NCI-H146 (cell line): ENCODE results near the gene RFTN1.

Experiments used
- DNase-seq: peaks from one replicate; lab custom pipeline; 2025; lab: John Stamatoyannopoulos, UW

Gene RFTN1

DNA sequence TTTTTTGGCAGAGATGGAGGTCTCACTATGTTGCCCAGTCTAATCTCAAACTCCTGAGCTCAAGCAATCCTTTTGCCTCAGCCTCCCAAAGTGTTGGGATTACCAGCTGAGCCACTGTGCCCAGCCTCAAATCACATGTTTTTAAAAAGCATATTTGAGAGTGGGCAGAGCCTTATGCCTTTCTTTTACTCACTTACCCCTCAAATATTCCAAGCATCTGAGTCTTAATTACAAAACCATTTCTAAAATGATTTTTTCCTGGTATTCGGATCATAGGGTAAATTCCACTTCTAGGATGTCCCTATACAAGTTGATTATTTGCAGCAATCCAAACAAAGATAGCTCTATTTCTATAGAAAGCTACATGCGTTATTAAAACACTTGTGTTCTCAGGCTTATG is 106.1 kb downstream of the RFTN1 start:
- DNase-seq = no peak

DNA sequence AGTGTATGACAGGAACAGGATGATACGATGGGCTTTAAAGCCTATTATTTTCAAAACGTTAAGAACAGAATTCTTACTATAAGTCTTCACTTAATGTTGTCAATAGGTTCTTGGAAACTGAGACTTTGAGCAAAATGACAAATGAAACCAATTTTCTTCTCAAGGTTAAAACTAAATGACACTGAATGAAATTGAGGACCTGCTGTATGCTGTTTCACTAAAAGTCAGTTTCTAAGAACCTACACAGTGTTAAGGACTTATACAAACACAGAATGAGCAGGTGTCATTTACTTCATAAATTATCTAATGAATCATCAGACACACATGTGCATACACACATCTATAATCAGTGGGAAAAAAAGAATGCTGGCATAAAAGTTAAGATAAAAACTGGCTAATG is 106.9 kb downstream of the RFTN1 start:
- DNase-seq = no peak

DNA sequence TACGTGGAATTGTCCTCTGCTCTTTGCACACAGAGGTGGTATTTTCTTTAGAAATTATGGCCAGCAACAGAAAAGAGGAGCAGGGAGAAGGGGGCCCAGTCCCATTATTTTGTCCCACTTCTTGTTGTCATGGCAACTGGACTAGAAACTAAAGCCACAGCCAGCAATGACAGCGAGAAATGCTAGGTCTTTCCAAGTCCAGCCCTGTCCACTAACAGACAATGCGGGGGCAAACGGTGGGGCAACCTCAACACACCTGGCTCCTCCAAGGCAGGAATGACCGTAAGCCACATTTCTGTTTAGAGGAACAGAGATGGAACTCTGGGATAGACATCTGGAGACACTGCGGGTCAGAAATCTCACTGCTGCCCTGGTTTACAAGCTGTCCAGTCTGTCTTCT is 107.3 kb downstream of the RFTN1 start:
- peak; percentile 64 for DNase-seq

DNA sequence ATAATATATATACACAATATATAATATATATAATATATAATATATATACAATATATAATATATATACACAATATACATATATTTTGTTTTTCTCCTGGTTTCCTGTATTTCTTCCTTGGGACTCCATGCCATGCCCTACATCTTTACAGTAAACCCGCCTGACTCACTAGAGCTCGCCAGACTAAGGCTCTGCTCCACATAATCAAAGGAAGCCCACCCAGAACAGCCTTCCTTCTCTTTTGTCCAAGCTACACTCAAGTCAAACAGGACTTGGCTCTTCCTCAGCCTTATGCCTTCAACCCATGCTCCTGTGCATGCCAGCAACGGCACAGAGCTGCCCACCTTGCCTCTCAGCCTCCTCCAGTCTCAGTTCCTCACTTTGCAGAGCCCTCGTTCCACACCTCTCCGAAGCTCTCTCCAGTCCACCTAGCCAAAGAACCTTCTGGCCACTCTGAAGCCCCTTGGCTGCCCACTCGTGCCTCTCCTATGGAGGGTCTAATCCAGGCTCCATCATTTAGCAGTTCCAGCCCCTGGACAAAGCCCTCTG is 109.1 kb downstream of the RFTN1 start:
- no peak for DNase-seq

DNA sequence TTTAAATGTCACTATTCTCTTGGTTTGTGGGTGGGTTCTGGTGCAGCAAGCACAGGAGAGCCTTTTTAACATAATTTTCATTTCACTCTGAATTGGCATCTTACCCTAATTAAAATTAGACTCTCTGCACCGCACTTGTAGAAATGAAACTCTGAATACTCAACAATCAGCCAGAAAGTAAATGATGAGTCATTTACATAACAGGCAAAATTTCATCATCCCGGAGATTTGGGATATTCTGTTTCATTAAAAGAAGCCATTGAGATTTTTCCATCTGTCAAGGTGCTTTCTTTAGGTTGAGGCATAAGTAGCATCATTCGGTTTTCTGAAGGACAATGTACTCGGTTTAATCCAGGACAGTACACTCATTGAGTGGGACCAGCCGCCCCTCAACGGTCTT is 111.0 kb downstream of the RFTN1 start:
- DNase-seq = no peak

DNA sequence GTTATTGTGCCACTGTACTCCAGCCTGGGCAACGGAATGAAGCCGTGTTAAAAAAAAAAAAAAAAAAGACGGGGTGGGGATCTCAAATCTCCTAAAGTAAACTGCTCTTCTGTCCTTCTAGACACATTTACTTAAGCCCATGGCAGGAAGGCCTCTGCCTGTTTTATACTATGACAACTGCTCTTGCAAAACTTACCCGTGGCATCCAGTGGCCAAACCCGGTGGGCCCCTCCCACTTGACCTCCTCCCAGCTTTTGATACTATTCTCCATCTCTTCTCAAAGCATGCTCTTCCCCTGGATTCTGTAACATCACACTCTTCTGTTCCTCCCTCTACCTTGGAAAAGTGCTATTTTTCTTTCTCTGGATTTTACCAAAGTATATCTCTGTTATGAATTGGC is 112.2 kb downstream of the RFTN1 start:
- DNase-seq = no peak

DNA sequence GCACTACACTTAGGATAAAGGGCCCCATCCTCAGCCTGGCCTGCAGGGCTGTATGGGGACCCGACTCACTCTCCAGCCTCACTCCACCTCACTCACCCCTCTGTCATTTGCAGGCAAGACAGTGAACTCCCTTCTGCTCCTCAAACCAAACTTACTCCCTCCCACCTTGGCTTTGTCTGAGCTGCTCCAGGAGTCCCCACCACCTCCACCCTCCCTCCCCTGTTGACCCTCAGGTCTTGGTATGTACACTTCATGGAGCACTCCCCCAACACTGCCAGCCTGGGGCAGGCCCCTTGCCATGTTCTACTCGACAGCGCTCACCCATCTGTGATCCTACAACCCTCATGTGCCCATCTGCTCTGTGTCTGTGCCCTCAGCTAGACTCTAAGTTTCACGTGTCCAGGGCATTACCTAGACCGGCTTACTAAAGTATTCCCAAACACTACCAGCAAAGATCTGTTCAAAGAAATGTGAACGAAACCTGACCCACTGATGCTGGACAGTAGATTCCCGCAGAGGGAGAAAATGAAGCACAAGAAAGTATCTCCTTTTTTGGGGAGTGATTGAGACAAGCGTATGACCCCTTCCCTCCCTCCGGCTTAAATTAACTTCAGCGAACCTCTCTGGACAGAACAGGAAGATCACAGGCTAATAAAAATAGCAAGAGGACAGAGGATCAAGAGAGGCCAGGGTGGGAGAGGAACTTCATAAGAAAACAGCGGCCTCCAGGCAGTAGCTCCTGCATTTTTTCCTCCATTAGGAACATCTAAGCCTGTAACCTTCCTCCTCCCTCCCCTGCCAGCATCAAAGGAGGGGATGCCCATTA is 113.2 kb downstream of the RFTN1 start:
- DNase-seq = no peak

DNA sequence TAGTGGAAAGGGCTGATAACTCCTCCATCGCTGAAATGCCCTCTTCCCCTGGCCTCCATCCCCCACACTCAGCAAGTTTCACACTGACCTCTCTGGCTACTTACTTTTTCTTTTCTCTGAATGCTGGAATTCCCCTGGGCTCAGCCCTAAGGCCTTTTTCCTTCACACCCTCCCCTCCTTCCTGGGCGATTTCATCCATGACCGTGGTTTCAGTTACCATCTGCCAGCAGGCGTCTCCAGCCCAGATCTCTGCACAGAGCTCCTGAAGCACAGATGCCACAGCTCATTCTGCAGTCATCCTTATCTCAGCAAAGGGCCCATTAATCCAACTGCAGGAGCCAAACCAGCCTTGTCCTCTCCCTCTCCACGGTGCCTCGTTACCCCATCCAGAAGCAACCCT is 114.0 kb downstream of the RFTN1 start:
- DNase-seq = peak; percentile 52

DNA sequence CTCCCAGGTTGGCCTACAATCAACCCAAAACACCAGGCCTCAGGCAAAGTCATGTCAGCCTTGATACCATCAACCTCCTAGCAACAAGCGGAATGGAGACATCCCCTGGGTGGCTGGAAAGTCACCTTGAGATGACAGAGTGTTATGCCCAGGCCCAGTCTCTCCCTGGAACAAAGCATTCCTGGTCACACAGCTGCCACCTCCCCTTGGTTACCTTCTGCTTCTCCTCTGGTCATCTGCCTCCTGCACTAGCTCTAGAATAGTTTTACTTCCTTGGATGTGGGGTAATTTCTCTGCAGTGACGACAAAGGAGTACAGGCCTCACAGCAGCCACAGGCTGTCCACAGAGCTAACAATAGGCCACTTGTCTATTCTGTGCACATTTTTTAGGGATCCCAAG is 114.9 kb downstream of the RFTN1 start:
- DNase-seq = no peak

DNA sequence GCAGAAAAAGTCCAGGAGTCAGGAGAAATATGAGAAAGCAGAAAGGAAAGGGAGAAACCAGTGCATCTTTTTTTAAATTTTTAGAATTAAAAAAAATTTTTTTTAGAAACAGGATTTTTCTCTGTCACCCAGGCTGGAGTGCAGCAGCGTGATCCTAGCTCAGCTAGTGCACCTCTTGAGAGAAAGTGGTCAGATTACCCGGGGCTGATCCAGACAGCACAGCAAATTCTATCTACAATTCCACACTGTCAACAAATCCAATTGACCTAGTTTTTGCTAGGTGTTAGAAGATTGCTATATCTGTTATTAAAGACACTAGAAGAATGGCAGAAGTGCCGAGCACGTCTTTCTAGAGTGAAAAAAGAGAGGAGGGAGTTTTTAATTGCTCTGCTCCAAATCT is 117.3 kb downstream of the RFTN1 start:
- DNase-seq = no peak

DNA sequence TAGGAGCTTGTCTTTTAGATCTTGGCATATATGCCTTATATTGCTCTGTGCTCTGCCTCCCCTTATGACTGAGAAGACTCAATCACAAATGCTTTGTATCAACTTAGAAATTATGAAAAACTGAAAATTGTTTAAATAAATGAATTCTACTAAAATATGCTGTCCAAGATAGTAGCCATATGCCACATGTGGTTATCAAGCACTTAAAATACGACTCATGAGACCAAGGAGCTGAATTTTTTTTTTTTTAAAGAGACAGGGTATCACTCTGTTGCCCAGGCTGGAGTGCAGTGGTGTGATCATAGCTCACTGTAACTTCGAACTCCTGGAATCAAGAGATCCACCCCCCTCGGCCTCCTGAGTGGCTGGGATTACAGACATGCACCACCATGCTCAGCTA is 118.3 kb downstream of the RFTN1 start:
- no peak for DNase-seq

DNA sequence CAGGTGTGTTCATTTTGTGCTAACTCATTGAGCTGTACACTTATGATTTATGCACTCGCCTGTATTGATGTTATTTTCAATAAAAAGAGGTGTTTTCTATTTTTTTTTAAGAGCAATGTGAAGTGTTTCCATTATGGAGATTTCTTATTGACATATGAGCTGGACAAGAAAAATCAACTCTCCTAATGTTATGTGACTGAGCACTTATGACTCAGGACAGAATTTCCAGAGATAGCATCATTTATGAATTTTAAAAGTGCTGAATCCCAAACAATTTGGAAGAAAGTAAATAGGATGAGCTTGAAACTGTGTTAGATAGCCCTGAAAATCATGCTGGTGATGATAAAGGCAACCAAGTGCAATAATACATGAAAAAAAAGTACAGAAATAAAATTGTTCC is 118.9 kb downstream of the RFTN1 start:
- DNase-seq = no peak

DNA sequence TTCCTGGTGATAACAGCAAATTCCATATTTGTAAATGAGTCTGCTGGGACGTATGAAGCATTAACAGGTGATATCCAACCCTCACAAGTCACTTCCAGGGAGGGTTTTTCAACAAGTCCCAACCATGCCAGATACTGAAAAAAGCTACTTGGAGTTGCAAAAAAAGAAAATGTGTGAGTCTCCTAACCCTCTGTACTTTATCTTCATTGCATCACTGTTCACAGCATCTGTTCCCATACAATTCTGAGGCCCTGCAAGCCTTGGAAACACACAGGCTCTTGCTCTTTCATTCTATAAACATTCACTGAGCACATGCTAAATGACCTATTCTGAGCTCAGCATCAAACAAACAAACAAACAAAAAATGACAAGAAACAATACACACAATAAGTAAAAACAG is 120.8 kb downstream of the RFTN1 start:
- no peak for DNase-seq

DNA sequence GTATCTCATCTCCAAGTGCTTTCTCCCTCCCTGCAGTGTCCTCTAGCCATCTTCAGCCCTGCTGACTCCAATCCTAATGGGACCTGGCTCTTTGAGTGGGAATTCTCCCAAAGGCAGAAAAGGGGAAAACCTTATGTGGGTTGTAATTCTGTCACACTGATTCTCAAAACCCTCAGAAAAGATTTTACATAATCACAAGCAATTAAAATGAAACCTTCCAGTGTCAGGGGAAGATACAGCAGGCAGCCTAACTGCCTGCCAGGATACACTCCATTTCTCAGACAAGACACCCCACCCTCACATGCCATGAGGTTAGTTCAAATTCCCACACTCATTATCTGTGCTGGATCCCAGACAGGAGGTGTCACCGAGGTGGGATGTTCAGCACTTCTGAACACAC is 121.4 kb downstream of the RFTN1 start:
- no peak for DNase-seq

DNA sequence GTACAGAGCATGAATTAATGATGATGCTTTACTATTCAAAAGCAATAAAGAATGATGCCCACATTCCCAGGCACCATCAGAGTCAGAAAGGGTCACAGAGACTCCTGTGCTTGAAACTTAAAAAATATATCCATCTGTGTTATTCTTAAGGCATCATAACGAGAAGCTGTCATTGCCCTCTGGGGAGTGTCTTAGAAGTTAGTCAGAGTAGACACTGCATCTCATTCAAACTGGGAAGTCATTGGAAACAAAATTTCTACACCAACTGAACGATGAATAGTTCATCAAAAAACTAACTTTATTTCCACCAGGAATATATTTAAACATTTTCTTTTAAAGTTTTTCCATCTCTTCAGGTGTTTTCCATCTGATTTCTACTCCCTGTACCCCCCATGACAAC is 122.9 kb downstream of the RFTN1 start:
- no peak for DNase-seq

DNA sequence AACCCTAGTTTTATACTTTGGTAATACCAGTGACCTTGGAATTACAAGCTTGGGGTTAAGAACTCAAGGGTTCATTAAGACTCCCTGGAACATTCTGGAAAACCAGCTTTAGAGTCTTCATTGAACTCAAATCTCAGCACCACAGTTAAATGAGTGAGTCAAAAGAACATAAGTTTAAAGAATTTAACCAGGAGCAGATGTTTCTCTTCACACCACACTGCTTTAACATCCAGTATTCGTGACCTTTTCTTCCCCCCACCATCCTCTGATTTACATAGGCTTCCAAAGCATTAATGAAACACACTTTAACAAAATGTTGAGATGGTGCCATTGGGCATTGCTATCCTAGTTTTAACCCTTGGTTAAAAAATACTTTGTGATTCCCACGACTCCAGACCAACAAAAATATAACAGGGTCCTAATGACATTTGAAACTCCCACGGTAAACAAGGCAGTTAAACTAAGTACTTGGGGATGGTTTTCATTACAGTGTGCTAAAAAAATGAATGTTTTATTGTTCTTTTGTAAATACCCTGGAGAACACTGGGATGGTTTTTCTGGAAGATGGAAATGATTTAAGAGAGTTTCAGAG is 124.6 kb downstream of the RFTN1 start:
- DNase-seq = no peak

DNA sequence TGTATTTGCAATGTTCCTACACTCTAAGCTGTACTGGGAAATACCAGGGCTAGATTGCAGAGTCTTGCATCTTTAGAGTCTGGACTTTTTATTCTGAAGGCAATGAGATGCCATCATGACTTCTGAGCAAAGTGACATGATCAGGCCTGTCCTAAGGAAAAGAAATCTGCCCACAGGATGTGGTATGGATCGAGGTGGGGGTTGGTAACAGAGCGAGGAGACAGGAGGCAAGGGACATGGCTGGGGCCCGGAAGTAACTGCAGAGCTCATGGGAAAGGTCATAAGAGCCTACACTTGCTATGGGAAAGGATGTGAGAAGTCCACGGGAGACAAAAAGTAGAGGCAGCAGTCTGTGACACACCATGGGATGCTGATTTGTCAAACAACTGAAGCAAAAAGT is 126.9 kb downstream of the RFTN1 start:
- no peak for DNase-seq

DNA sequence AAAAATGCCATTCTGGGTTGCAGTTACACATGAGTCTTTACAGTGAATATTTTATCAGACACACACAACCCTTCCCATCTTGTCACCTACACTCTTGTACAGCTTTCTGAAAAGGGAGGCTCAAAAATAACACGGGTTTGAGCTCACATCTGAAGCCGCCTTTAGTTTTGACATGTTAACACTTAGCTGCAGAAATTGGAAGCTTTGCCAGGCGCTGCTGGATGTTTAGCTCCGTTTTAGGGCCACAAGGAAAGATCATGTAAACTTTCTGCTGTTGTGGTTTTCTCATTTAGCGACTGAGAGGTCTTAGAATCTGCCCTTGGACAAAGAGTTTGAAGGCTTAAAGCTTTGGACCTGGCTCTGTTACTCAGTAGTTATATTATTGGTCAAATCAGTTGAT is 128.3 kb downstream of the RFTN1 start:
- DNase-seq = no peak

DNA sequence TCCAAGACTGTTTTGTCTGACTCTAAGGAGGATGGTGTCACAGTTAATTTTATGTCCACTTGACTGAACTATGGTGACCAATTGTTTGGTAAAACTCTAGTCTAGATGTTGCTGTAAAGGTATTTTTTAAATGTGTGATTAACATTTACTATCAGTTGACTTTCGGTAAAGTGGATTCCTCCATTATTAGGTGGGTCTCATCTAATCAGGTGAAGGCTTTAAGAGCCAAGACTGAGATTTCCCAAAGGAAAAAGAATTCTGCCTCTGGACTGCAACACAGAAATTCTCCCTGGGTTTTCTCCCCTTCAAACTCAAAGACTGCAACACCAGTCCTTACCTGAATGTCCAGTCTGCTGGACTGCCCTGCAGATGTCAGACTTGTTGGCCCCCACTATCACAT is 129.6 kb downstream of the RFTN1 start:
- DNase-seq = no peak

DNA sequence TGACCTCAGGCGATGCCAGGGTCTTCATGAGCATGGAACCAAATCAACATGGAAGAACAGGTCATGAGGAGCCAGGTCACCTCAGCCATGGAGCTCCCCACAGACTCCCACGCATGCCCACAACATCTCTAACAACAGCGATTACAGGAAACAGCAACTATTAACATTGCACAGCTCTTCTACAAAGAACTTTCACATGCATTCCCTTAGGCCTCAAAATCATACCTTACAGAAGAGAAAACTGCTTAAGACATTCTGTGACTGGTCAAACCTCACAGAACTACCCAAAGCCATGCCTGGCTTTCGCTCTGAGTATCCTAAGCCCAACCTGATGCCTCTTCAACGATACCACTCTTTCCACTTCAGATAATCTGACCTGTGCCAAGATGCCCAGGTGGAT is 130.7 kb downstream of the RFTN1 start:
- DNase-seq = no peak

DNA sequence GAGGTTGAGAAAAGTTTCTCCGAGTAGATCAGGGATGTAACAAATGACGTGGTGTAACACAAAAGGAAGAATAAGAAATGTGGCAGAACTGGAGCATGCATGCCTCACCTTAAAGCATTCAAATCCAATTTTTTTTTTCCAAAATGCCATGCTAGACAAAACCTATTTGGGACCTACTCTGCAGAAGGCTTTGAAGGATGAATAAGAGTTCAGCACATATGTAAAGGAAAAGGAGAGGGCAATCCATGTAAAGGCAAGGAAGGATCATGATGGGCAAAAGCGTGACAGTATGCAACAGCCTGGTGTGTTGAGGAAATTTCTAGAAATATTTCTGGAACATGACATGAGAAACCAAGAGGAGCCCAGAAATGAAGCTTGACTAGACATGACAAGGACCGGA is 132.1 kb downstream of the RFTN1 start:
- DNase-seq = no peak

DNA sequence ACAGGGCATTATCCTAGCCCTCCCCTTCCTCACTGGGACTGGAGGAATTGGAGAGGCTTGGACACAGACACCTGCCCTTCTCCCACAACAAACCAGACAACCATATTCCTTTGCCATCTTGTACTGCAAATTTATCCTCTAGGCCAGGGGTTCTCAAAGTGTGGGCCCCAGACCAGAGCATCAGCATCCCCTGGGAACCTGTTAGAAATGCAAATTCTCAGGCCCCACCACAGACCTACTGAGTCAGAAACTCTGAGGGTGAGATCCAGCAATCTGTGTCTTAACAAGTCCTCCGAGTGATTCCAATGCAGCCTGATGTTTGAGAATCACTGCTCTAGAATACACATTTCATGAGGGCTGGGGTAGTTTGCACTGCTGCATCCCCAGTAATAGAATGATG is 133.1 kb downstream of the RFTN1 start:
- DNase-seq = no peak

DNA sequence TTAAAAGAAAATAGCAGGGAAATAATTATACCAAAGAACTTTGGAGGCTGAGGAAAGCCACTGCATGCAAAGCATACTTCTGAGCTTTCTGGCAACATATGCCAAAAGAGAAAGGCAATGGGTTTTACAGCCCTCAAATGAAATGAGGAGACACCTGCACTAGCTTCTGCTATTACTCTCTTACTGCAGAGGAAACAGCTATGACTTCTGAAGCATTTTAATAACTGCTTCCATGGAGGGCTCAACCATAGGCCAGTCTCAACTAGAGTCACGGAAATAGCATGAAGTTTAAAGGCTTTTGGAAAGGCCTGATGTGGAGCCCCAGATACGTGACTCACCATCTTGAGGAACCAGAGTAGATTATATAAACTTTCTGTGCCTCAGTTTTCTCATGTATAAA is 133.7 kb downstream of the RFTN1 start:
- no peak for DNase-seq

DNA sequence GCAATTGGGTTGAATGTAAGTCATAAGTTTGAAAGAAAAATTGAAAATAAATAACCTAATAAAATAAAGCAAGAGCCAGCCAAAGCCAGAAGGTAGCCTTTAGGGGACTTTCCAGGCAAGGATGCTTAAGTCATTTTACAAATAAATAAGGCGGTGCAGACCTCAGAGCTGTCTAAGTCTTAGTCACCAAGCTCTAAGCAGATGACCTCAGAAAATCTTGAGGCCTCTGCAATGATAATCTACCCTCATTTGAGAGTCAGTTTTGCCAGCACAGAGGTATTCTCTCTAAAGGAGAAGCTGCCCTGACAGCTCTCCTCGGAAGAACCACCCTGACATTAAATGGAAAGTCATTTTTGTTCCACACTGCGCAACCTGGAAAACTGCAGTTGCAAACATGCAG is 134.6 kb downstream of the RFTN1 start:
- DNase-seq = no peak
